Liver (tissue), 9 donors: ENCODE data around the gene SEC24D. TPM values are rescaled to one million over a fixed set of nuclear protein-coding genes. Genes with fewer than 3 reads are reported as not detected.

Experiments used
- DNase-seq: peaks from one replicate; pipeline ENCODE4 v3.0.0-alpha.2; 2017; ENCODE audit warnings: low spot score
- H3K27ac ChIP-seq, 2 donors: one replicate each; pipeline ENCODE4 v1.7.0; 2013; ENCODE audit warnings: inconsistent platforms in 2 of 2, low read length in 2 of 2, control low read depth in 1 of 2, low read depth in 1 of 2, mild to moderate bottlenecking in 1 of 2
- H3K27me3 ChIP-seq, 4 donors: one replicate each; pipeline versions ENCODE4 v1.6.1 to v1.7.0; 2013; ENCODE audit warnings: low read length in 3 of 4, inconsistent platforms in 1 of 4, mild to moderate bottlenecking in 1 of 4, moderate library complexity in 1 of 4; ENCODE audit not compliant: control insufficient read depth in 4 of 4, insufficient read depth in 4 of 4
- H3K36me3 ChIP-seq, 4 donors: one replicate each; pipeline versions ENCODE4 v1.6.1 to v1.7.0; 2013; ENCODE audit warnings: low read length in 3 of 4, mild to moderate bottlenecking in 3 of 4, low read depth in 1 of 4, moderate library complexity in 1 of 4; ENCODE audit not compliant: control insufficient read depth in 4 of 4, insufficient read depth in 3 of 4
- H3K4me1 ChIP-seq, 4 donors: one replicate each; pipeline versions ENCODE4 v1.6.1 to v1.7.0; 2013; ENCODE audit warnings: low read length in 3 of 4, mild to moderate bottlenecking in 3 of 4, moderate library complexity in 1 of 4; ENCODE audit not compliant: control insufficient read depth in 4 of 4, insufficient read depth in 4 of 4
- H3K4me3 ChIP-seq, 3 donors: one replicate each; pipeline versions ENCODE4 v1.6.1 to v1.7.0; 2013; ENCODE audit warnings: low read length in 3 of 3, control low read depth in 1 of 3, low read depth in 1 of 3, mild to moderate bottlenecking in 1 of 3
- H3K9ac ChIP-seq, 2 donors: one replicate each; pipeline ENCODE4 v1.7.0; 2013; ENCODE audit warnings: low read length in 2 of 2, mild to moderate bottlenecking in 2 of 2, moderate library complexity in 2 of 2, control low read depth in 1 of 2, low read depth in 1 of 2
- H3K9me3 ChIP-seq, 4 donors: one replicate each; pipeline versions ENCODE4 v1.6.1 to v1.7.0; 2013; ENCODE audit warnings: low read length in 3 of 4; ENCODE audit not compliant: control insufficient read depth in 4 of 4
- CTCF ChIP-seq: fragments of 150-350 bp; IDR thresholded peaks from 2 replicates; pipeline ENCODE4 v1.5.1; 2017; ENCODE audit warnings: improper control_type of control experiment, low read depth, low read length; ENCODE audit not compliant: missing input control
- EGR1 ChIP-seq, 2 donors: IDR thresholded peaks; 2 replicates each; pipeline ENCODE4 v1.6.1; 2016 to 2018; ENCODE audit warnings: antibody characterized with exemption in 2 of 2, low read depth in 2 of 2
- HNF4A ChIP-seq, 2 donors: conservative IDR thresholded peaks; 2 replicates each; pipeline ENCODE4 v1.6.1; 2016; ENCODE audit warnings: antibody characterized with exemption in 2 of 2, mild to moderate bottlenecking in 2 of 2
- HNF4G ChIP-seq: IDR thresholded peaks from 2 replicates; pipeline ENCODE4 v1.6.1; 2016; ENCODE audit warnings: antibody characterized with exemption
- JUND ChIP-seq, 2 donors: IDR thresholded peaks; 2 replicates each; pipeline ENCODE4 v1.6.1; 2016; ENCODE audit warnings: antibody characterized with exemption in 2 of 2
- NR2F2 ChIP-seq: IDR thresholded peaks from 2 replicates; pipeline ENCODE4 v1.6.1; 2016; ENCODE audit warnings: antibody characterized with exemption
- RAD21 ChIP-seq, 2 donors: IDR thresholded peaks; 2 replicates each; pipeline ENCODE4 v1.6.1; 2016; ENCODE audit warnings: antibody characterized with exemption in 2 of 2, mild to moderate bottlenecking in 2 of 2
- RXRA ChIP-seq, 2 donors: IDR thresholded peaks; 2 replicates each; pipeline ENCODE4 v1.6.1; 2017 to 2018; ENCODE audit warnings: antibody characterized with exemption in 2 of 2, mild to moderate bottlenecking in 1 of 2
- SP1 ChIP-seq: IDR thresholded peaks from 2 replicates; pipeline ENCODE4 v1.6.1; 2018; ENCODE audit warnings: antibody characterized with exemption, mild to moderate bottlenecking
- TAF1 ChIP-seq: conservative IDR thresholded peaks from 2 replicates; pipeline ENCODE4 v1.6.1; 2016; ENCODE audit warnings: antibody characterized with exemption, mild to moderate bottlenecking
- YY1 ChIP-seq: IDR thresholded peaks from 2 replicates; pipeline ENCODE4 v1.6.1; 2016; ENCODE audit warnings: antibody characterized with exemption, mild to moderate bottlenecking
- ZBTB33 ChIP-seq: IDR thresholded peaks from 2 replicates; pipeline ENCODE4 v1.6.1; 2016; ENCODE audit warnings: antibody characterized with exemption
- WGBS: extraction: QIAGEN DNeasy Blood & Tissue Kit; methylation state at CpG from one replicate; pipeline ENCODE4 v1.1.7; 2013; 5-methylcytosine and 5-hydroxymethylcytosine counted together
- polyA plus RNA-seq, 2 donors: library from polyadenylated mRNA; stranded (reverse) in 1 of 2; unstranded in 1 of 2; fragments of 200-250 nt in 1 of 2; fragments of >200 nt in 1 of 2; fragmentation: Nextera tagmentation in 1 of 2; extraction: Ambion mirVana in 1 of 2; gene quantifications; one replicate each; pipeline versions ENCODE4 v1.2.1 to v1.2.3, GENCODE V29; 2013 to 2015
- total RNA-seq, 2 donors: library from RNA; depleted of rRNA; stranded (reverse); fragments of >200 nt; gene quantifications; one replicate each; pipeline ENCODE4 v1.2.3, GENCODE V29; 2014
- TF ChIP-seq, protein P1 (sequence below): IDR thresholded peaks from 2 replicates; pipeline ENCODE4 v1.6.1; 2016; ENCODE audit warnings: antibody characterized with exemption
- TF ChIP-seq, protein P2 (sequence below): IDR thresholded peaks from 2 replicates; pipeline ENCODE4 v1.6.1; 2016; ENCODE audit warnings: antibody characterized with exemption
- donor health status: healthy.
- donor health status: healthy.
- donor health status: healthy.
- donor health status: healthy.
- donor health status: healthy.

Gene SEC24D
- total and polyA plus RNA-seq, 4 donors, result 16.0 to 80.8 (median 33.7) TPM

DNA sequence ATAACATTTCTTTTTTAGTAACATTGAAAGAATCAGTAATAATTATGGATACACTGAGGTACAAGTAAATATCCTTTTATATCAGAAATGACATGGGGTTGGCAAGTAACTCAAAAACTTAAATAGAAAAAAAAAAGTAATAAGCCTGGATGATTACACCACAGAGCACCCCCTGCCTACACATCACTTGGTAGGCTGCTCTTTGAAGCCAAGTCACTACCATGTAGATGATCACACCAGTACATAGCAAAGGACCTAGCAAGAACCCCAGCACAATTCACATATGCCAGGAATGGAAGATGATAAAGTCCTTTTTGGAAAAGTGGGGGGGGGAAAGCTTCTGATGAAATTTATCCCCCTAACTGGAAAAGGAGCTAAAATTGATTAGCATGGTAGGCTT lies 93.9 kb downstream of the SEC24D start:
- H3K36me3 ChIP-seq, result peaks cover 11 to 56% (median 47%) of the 10 kb centered on the region in 4 donors
- TF ChIP-seq EGR1 (IDR thresholded peaks at IDR 0.05; ENCODE audit: low read depth in 2 of 2) (no peak), RXRA (IDR thresholded peaks at IDR 0.05) (no peak), RAD21 (IDR thresholded peaks at IDR 0.05) (no peak), JUND (IDR thresholded peaks at IDR 0.05) (no peak), SP1 (no peak), HNF4A (conservative IDR thresholded peaks at IDR 0.05) (no peak), TAF1 (no peak), NR2F2 (no peak)
- TF ChIP-seq, protein P1, sequence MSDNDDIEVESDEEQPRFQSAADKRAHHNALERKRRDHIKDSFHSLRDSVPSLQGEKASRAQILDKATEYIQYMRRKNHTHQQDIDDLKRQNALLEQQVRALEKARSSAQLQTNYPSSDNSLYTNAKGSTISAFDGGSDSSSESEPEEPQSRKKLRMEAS, result no peak
- TF ChIP-seq, protein P2, sequence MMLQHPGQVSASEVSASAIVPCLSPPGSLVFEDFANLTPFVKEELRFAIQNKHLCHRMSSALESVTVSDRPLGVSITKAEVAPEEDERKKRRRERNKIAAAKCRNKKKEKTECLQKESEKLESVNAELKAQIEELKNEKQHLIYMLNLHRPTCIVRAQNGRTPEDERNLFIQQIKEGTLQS, result no peak
- H3K27me3 ChIP-seq, result no peaks in the 10 kb centered on the region
- no peak for DNase-seq
- H3K27ac ChIP-seq, result peak overlapping the region in 1 of 2 donors; percentile 55
- no peaks in the 10 kb centered on the region for H3K9me3 ChIP-seq
- no peak overlapping the region for H3K9ac ChIP-seq
- H3K4me1 ChIP-seq, result peaks cover 3 to 12% (median 8%) of the 10 kb centered on the region in 4 donors
- H3K4me3 ChIP-seq, result no peak overlapping the region

DNA sequence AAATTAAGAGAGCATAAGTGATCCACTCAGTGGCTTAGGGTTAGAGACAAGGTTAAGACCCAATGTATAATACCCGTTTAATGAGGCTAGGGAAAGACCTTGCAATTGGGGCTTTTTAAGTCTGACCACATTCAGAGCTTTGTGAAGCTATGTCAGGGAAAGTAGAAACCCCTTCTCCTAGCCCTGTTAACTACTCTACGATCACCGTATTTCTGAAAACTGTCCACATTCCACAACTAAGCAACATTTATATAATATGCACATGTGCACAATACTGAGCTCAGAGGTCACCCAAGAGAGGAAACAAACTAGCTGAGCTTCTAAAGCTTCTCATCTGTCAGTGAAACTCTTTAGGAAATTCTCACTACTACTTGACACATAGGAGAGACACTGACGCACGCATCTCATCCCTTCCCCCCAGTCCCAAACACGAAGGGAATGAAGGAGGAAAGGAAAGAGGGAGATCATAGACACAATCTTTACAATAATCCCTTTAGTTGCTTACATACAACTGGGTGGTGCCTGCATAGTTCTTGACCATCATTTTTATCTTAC lies 94.5 kb downstream of the SEC24D start:
- 24% methylated on average over 6 of the region's 6 CpGs for WGBS
- no peak for DNase-seq
- H3K9me3 ChIP-seq, result no peaks in the 10 kb centered on the region
- H3K4me1 ChIP-seq, result peaks cover 3 to 12% (median 8%) of the 10 kb centered on the region in 4 donors
- H3K36me3 ChIP-seq, result peaks cover 11 to 59% (median 49%) of the 10 kb centered on the region in 4 donors
- no peaks in the 10 kb centered on the region for H3K27me3 ChIP-seq
- TF ChIP-seq NR2F2, result peak; percentile 14
- no peak for TF ChIP-seq ZBTB33
- peak overlapping the region; percentile 58 to 79 for H3K9ac ChIP-seq
- peak overlapping the region; percentile 55 to 56 for H3K27ac ChIP-seq
- H3K4me3 ChIP-seq, result no peak overlapping the region

DNA sequence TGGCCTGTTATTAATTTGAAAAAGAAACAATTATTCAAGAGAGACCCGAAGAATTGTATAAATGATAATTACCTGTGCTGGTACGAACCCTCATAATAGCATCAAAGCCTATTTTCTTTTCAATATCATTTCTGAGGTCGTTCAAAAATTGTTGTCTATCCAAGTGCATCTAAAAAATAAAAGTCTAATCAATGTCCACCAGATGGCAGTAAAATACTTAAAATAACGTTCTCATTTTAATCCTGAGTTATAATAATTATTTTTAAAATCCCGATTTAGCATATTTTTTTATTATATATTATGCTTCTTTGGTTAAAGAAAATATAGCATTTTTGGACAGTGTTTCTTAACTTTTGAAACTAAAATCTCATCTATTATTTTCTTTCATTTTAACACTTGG lies 95.1 kb downstream of the SEC24D start:
- no peak for DNase-seq
- H3K27me3 ChIP-seq, result no peaks in the 10 kb centered on the region
- WGBS, result 37% methylated on average over 5 of the region's 5 CpGs
- peaks cover 3 to 12% (median 8%) of the 10 kb centered on the region in 4 donors for H3K4me1 ChIP-seq
- peak overlapping the region in 1 of 2 donors; percentile 55 for H3K27ac ChIP-seq
- TF ChIP-seq RAD21 (IDR thresholded peaks at IDR 0.05), result peak; percentile 63 to 66
- peak; percentile 31 for TF ChIP-seq CTCF
- TF ChIP-seq HNF4G, result no peak
- TF ChIP-seq YY1, result no peak
- H3K9me3 ChIP-seq, result no peaks in the 10 kb centered on the region
- H3K4me3 ChIP-seq, result no peak overlapping the region
- H3K36me3 ChIP-seq, result peaks cover 14 to 63% (median 50%) of the 10 kb centered on the region in 4 donors
- peak overlapping the region in 1 of 2 donors; percentile 79 for H3K9ac ChIP-seq
